ENCODE results near the gene CAMKK2. TPM values are rescaled to one million over a fixed set of nuclear protein-coding genes. Genes with fewer than 3 reads are reported as not detected.

The CAMKK2 gene
- polyA plus RNA-seq, 1 of the 3 experiments (the other 2 are of a cell fraction), result 23.6 TPM

DNA sequence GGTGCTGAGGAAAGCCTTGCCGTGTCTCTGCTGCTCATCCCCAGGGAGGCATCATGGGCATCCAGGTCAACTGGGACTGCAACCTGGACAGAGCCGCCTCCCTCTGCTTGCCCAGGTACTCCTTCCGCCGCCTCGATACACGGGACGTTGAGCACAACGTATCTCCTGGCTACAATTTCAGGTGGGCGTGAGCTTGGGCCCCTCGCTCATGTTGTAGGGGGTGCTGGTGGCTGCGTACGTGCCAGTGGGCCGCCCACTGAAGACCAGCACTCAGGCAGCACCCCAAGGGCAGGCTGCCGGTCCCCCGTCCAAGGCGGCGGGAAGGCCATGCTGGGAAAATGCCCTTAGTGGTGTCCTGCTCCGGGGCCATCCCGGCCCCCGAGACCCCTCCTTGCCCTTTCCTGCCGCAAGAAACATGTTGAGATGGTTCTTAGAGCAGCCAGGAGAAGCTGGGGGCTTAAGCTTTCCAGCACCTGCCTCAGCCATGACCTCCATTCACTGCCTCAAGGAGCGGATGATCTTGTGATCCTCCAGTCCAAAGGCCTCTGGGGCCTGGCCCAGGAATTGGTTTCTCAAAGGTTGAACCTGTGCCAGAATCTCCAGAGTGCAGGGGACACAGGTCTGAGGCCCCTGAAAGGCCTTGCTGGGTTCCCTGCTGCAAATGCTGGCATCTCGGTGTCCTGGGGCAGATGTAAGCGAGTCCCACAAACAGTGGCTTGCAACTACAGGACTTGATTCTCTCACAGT lies 67.4 kb downstream of the CAMKK2 start:
- POLR2A ChIA-PET, result no interaction called here
- TF ChIP-seq GATA2 (CRISPR knock-in tag; IDR thresholded peaks at IDR 0.05) (no peak), RFX5 (IDR thresholded peaks at IDR 0.05; ENCODE audit: low read length) (no peak), EZH2phosphoT487 (IDR thresholded peaks at IDR 0.05; ENCODE audit: borderline replicate concordance, low read depth) (no peak), CTCF (IDR thresholded peaks at IDR 0.05) (no peak), USF2 (IDR thresholded peaks at IDR 0.05; ENCODE audit: borderline replicate concordance, low read depth, low read length) (no peak), GABPA (IDR thresholded peaks at IDR 0.05; ENCODE audit: low read depth) (no peak), JUND (IDR thresholded peaks at IDR 0.05) (no peak), RXRA (IDR thresholded peaks at IDR 0.05; ENCODE audit: borderline replicate concordance, low read depth) (no peak), EP300 (IDR thresholded peaks at IDR 0.05; ENCODE audit: borderline replicate concordance in 1 of 2, low read depth in 1 of 2, low read length in 1 of 2) (no peak), FOXM1 (IDR thresholded peaks at IDR 0.05; ENCODE audit: low read depth) (no peak), USF1 (IDR thresholded peaks at IDR 0.05; ENCODE audit: borderline replicate concordance, low read depth) (no peak), SMC3 (IDR thresholded peaks at IDR 0.05; ENCODE audit: low read depth, low read length) (no peak)
- TF ChIP-seq, protein P1, sequence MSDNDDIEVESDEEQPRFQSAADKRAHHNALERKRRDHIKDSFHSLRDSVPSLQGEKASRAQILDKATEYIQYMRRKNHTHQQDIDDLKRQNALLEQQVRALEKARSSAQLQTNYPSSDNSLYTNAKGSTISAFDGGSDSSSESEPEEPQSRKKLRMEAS (IDR thresholded peaks at IDR 0.05; ENCODE audit: low read depth), result no peak
- CTCF ChIA-PET, result interaction anchor here (0.9 to 2.6 kb wide), 9 partner anchors 10 to 296 kb away, joined by 3 to 35 read pairs (median 3); no protein-coding TSS in a partner anchor

More for the DNA sequence above, 67.4 kb downstream of the CAMKK2 start:
- Histone ChIP-seq H2AFZ (ENCODE audit: low read depth) (no peak overlapping the region), H3F3A (replicated peaks; ENCODE audit: insufficient read depth) (no peaks in the 10 kb centered on the region), H3K4me2 (no peak overlapping the region), H4K20me1 (ENCODE audit: insufficient read depth) (no peaks in the 10 kb centered on the region), H3K79me2 (ENCODE audit: insufficient read depth) (no peaks in the 10 kb centered on the region), H3K36me3 (replicated peaks in 1 of 2; ENCODE audit: control insufficient read depth in 1 of 2, insufficient read depth in 2 of 2, low read length in 1 of 2) (no peaks in the 10 kb centered on the region), H3K9me2 (no peaks in the 10 kb centered on the region), H3K4me1 (ENCODE audit: control insufficient read depth in 1 of 2, insufficient read depth in 2 of 2, low read depth in 1 of 2, low read length in 1 of 2) (no peaks in the 10 kb centered on the region), H3K9me3 (no peaks in the 10 kb centered on the region), H3K27ac (ENCODE audit: low read depth in 2 of 2, low read length in 1 of 2) (no peak overlapping the region), H3K9ac (no peak overlapping the region), H3K27me3 (ENCODE audit: insufficient read depth) (no peaks in the 10 kb centered on the region), H3K4me3 (ENCODE audit: low read depth in 2 of 2, low read length in 1 of 2) (no peak overlapping the region)
- DNase-seq, result peak; percentile 20
- whole genome bisulfite sequencing (ENCODE audit: low lambda C conversion rate), result 93% methylated on average over 20 of the region's 24 CpGs
